AG20443 (cell line): ENCODE data around the gene HECTD3.
"Not testable (repeated sequence)": the region's sequence is repeated elsewhere in the genome, so short reads cannot be mapped to it uniquely, and the experiment has no call there.

Experiments
- DNase-seq: peaks from one replicate; pipeline ENCODE4 v3.0.0; 2012; ENCODE audit warnings: low spot score, mixed read lengths

The HECTD3 gene

GRCh38 chr1:44988531-44989156, 22.5 kb downstream of the HECTD3 start:
- DNase-seq, result no peak

- no peak for DNase-seq
These were observed 25.3 kb downstream of the HECTD3 start for GRCh38 chr1:44985747-44986359.

- DNase-seq, result not testable (repeated sequence)
These were observed 33.8 kb downstream of the HECTD3 start for GRCh38 chr1:44977372-44977771.

GRCh38 chr1:44976252-44976651, 34.9 kb downstream of the HECTD3 start:
- DNase-seq, result no peak

GRCh38 chr1:44973645-44974044, 37.5 kb downstream of the HECTD3 start:
- no peak for DNase-seq

GRCh38 chr1:44970317-44970716, 40.8 kb downstream of the HECTD3 start:
- no peak for DNase-seq

GRCh38 chr1:44964396-44964795, 46.7 kb downstream of the HECTD3 start:
- no peak for DNase-seq

GRCh38 chr1:44962729-44963128, 48.4 kb downstream of the HECTD3 start:
- DNase-seq, result no peak

GRCh38 chr1:44962022-44962421, 49.1 kb downstream of the HECTD3 start:
- DNase-seq, result not testable (repeated sequence)

- DNase-seq, result peak; percentile 25
These were observed 53.6 kb downstream of the HECTD3 start for GRCh38 chr1:44957566-44957965.

GRCh38 chr1:44956077-44956476, 55.0 kb downstream of the HECTD3 start:
- DNase-seq, result not testable (repeated sequence)
